H9 (cell line): ENCODE data around the gene CARM1. TPM values are rescaled to one million over a fixed set of nuclear protein-coding genes. Genes with fewer than 3 reads are reported as not detected.

ENCODE experiments used
- DNase-seq: peaks from one replicate; pipeline ENCODE4 v3.0.0-alpha.2; 2017
- H2AFZ ChIP-seq: one replicate; pipeline ENCODE4 v1.6.1; 2013; ENCODE audit warnings: mild to moderate bottlenecking, low read length, control low read depth, moderate library complexity
- H2AK5ac ChIP-seq: 2 replicates; pipeline ENCODE4 v1.6.1; 2013; ENCODE audit warnings: low read length, control low read depth, mixed read lengths; ENCODE audit not compliant: insufficient read length
- H2BK120ac ChIP-seq: one replicate; pipeline ENCODE4 v1.6.1; 2013; ENCODE audit warnings: low read depth, mild to moderate bottlenecking, low read length, control low read depth, inconsistent platforms; ENCODE audit not compliant: poor library complexity, severe bottlenecking
- H2BK12ac ChIP-seq: 2 replicates; pipeline ENCODE4 v1.6.1; 2013; ENCODE audit warnings: low read length, control low read depth, mixed read lengths, low read depth; ENCODE audit not compliant: insufficient read length
- H2BK15ac ChIP-seq: 2 replicates; pipeline ENCODE4 v1.6.1; 2013; ENCODE audit warnings: low read depth, low read length, control low read depth
- H2BK20ac ChIP-seq: one replicate; pipeline ENCODE4 v1.6.1; 2013; ENCODE audit warnings: low read depth, mild to moderate bottlenecking, low read length, control low read depth, inconsistent platforms; ENCODE audit not compliant: poor library complexity, severe bottlenecking
- H2BK5ac ChIP-seq: 2 replicates; pipeline ENCODE4 v1.6.1; 2013; ENCODE audit warnings: low read length, control low read depth, mixed read lengths; ENCODE audit not compliant: insufficient read length
- H3K14ac ChIP-seq: 2 replicates; pipeline ENCODE4 v1.6.1; 2013; ENCODE audit warnings: low read length, control low read depth; ENCODE audit not compliant: insufficient read depth
- H3K18ac ChIP-seq: 2 replicates; pipeline ENCODE4 v1.6.1; 2013; ENCODE audit warnings: low read depth, mild to moderate bottlenecking, mixed read lengths, low read length, control low read depth; ENCODE audit not compliant: insufficient read length
- H3K23ac ChIP-seq: 2 replicates; pipeline ENCODE4 v1.6.1; 2013; ENCODE audit warnings: low read length, control low read depth, mixed read lengths, low read depth; ENCODE audit not compliant: insufficient read length
- H3K23me2 ChIP-seq: 2 replicates; pipeline ENCODE4 v1.6.1; 2013; ENCODE audit warnings: low read depth, mild to moderate bottlenecking, mixed read lengths, low read length, control low read depth; ENCODE audit not compliant: insufficient read length, poor library complexity, severe bottlenecking
- H3K27ac ChIP-seq: 2 replicates; pipeline ENCODE4 v1.5.1; 2013; ENCODE audit warnings: low read length, control low read depth, mixed read lengths, low read depth; ENCODE audit not compliant: insufficient read length
- H3K27me3 ChIP-seq: 2 replicates; pipeline ENCODE4 v1.6.1; 2013; ENCODE audit warnings: low read length, control low read depth, inconsistent platforms; ENCODE audit not compliant: insufficient read depth
- H3K4ac ChIP-seq: 2 replicates; pipeline ENCODE4 v1.6.1; 2013; ENCODE audit warnings: low read depth, mild to moderate bottlenecking, control low read depth, inconsistent platforms, low read length, moderate library complexity
- H3K4me1 ChIP-seq: 2 replicates; pipeline ENCODE4 v1.6.1; 2013; ENCODE audit warnings: low read length, control low read depth, inconsistent platforms; ENCODE audit not compliant: insufficient read depth
- H3K4me2 ChIP-seq: 2 replicates; pipeline ENCODE4 v1.6.1; 2013; ENCODE audit warnings: low read length, control low read depth, mixed read lengths; ENCODE audit not compliant: insufficient read length, insufficient read depth
- H3K56ac ChIP-seq: 2 replicates; pipeline ENCODE4 v1.6.1; 2013; ENCODE audit warnings: low read depth, mild to moderate bottlenecking, mixed read lengths, low read length, control low read depth; ENCODE audit not compliant: insufficient read length
- H3K79me1 ChIP-seq: 2 replicates; pipeline ENCODE4 v1.6.1; 2013; ENCODE audit warnings: low read depth, mild to moderate bottlenecking, moderate library complexity, low read length, control low read depth, inconsistent platforms; ENCODE audit not compliant: insufficient read depth, poor library complexity, severe bottlenecking
- H3K79me2 ChIP-seq: 2 replicates; pipeline ENCODE4 v1.6.1; 2013; ENCODE audit warnings: low read length, control low read depth, inconsistent platforms; ENCODE audit not compliant: insufficient read depth
- H3K9ac ChIP-seq: 2 replicates; pipeline ENCODE4 v1.6.1; 2013; ENCODE audit warnings: low read length, control low read depth, mixed read lengths; ENCODE audit not compliant: insufficient read length; ENCODE audit errors: extremely low read depth
- H3K9me3 ChIP-seq: one replicate; pipeline ENCODE4 v1.6.1; 2013; ENCODE audit warnings: low read depth, low read length, inconsistent platforms; ENCODE audit not compliant: control insufficient read depth
- H3T11ph ChIP-seq: one replicate; pipeline ENCODE4 v1.6.1; 2013; ENCODE audit warnings: mild to moderate bottlenecking, low read length, control low read depth, inconsistent platforms
- H4K20me1 ChIP-seq: one replicate; pipeline ENCODE4 v1.6.1; 2013; ENCODE audit not compliant: control insufficient read depth, insufficient read length, insufficient read depth
- H4K5ac ChIP-seq: 2 replicates; pipeline ENCODE4 v1.6.1; 2013; ENCODE audit warnings: low read depth, mild to moderate bottlenecking, mixed read lengths, low read length, control low read depth; ENCODE audit not compliant: insufficient read length
- H4K8ac ChIP-seq: replicated peaks from 2 replicates; pipeline ENCODE4 v1.6.1; 2013; ENCODE audit warnings: low read length, control low read depth, mixed read lengths, low read depth; ENCODE audit not compliant: insufficient read length
- H4K91ac ChIP-seq: 2 replicates; pipeline ENCODE4 v1.6.1; 2013; ENCODE audit warnings: low read depth, mild to moderate bottlenecking, moderate library complexity, mixed read lengths, low read length, control low read depth; ENCODE audit not compliant: insufficient read length
- H3K27ac Mint-ChIP-seq, 3 experiments: 2 replicates in 2 of 3; 3 replicates in 1 of 3; pipeline ENCODE4 v1.8.0; 2020 to 2021; ENCODE audit warnings: mixed read lengths in 3 of 3, mild to moderate bottlenecking in 1 of 3, moderate library complexity in 1 of 3
- H3K27me3 Mint-ChIP-seq: 2 replicates; pipeline ENCODE4 v1.8.0; 2021; ENCODE audit warnings: low read depth, mild to moderate bottlenecking, moderate library complexity, mixed read lengths
- H3K36me3 Mint-ChIP-seq, 3 experiments: 2 replicates in 2 of 3; 3 replicates in 1 of 3; pipeline ENCODE4 v1.8.0; 2020 to 2021; ENCODE audit warnings: low read depth in 3 of 3, mixed read lengths in 3 of 3; ENCODE audit not compliant: insufficient read depth in 1 of 3
- H3K4me1 Mint-ChIP-seq, 2 experiments: 2 replicates each; pipeline ENCODE4 v1.8.0; 2020; ENCODE audit warnings: mixed read lengths in 2 of 2
- H3K4me3 Mint-ChIP-seq, 2 experiments: 2 replicates in 1 of 2; 3 replicates in 1 of 2; pipeline ENCODE4 v1.8.0; 2020 to 2021; ENCODE audit warnings: mild to moderate bottlenecking in 2 of 2, mixed read lengths in 2 of 2, moderate library complexity in 1 of 2
- H3K9me3 Mint-ChIP-seq, 2 experiments: 2 replicates in 1 of 2; 3 replicates in 1 of 2; pipeline ENCODE4 v1.8.0; 2020; ENCODE audit warnings: mild to moderate bottlenecking in 2 of 2, mixed read lengths in 2 of 2, moderate library complexity in 1 of 2
- CTCF ChIP-seq: fragments of 200-600 bp; sonication (generic); conservative IDR thresholded peaks from 3 replicates; pipeline ENCODE4 v1.8.0; 2021; ENCODE audit warnings: antibody characterized with exemption, mild to moderate bottlenecking
- WGBS: extraction: QIAGEN DNeasy Blood & Tissue Kit; methylation state at CpG from one replicate; pipeline ENCODE4 v1.1.7; 2013; ENCODE audit warnings: missing lambda C conversion rate, low lambda C conversion rate, mixed read lengths; ENCODE audit not compliant: insufficient read length; ENCODE audit errors: extremely low coverage; 5-methylcytosine and 5-hydroxymethylcytosine counted together
- total RNA-seq: library from RNA; stranded (reverse); gene quantifications from 2 replicates; pipeline ENCODE4 v1.2.1, GENCODE V29; 2021

CARM1 gene
- total RNA-seq, 1 experiment from 2014 or later, result 111 TPM

DNA sequence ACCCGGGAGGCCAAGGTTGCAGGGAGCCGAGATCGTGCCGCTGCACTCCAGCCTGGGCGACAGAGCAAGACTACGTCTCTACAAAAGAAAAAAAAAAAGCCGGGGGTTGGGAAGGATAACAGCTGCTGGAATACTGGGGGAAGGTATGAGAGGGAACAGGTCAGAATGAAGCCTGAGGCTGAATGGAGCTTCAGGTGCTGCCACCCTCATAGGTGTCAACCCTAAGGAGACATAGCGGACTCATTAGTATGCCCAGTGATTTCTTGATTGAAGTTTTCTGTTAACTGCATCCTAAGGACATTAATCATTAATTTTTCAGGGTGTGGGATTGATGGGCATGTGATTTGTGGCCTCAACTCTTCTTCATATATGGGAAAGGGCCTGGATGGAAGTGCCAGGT, 95.5 kb downstream of the CARM1 start:
- no peak overlapping the region for H3K27ac ChIP-seq
- peaks cover 42 to 50% of the 10 kb centered on the region in 2 experiments for H3K4me1 Mint-ChIP-seq
- peak overlapping the region in 1 of 2 experiments; percentile 40; a peak in 1 of 5 replicates for H3K4me3 Mint-ChIP-seq

More for the DNA sequence above, 95.5 kb downstream of the CARM1 start:
- Histone ChIP-seq H3K4me1 (no peaks in the 10 kb centered on the region; the same call in 1 of the 2 replicates), H3K79me2 (peaks cover 74% of the 10 kb centered on the region), H3K23ac (no peak overlapping the region), H3K18ac (no peak overlapping the region), H4K20me1 (peaks cover 6% of the 10 kb centered on the region), H3K56ac (no peak overlapping the region), H3K4ac (no peak overlapping the region), H2BK5ac (no peak overlapping the region), H3K9ac (no peak overlapping the region), H3T11ph (no peak overlapping the region), H2BK12ac (no peak overlapping the region), H2BK20ac (no peak overlapping the region), H4K8ac (no peak overlapping the region), H2BK15ac (no peak overlapping the region), H3K79me1 (peaks cover 5% of the 10 kb centered on the region), H3K23me2 (peaks cover 6% of the 10 kb centered on the region), H4K5ac (no peak overlapping the region), H3K4me2 (no peak overlapping the region), H2AFZ (no peak overlapping the region), H2AK5ac (no peak overlapping the region), H3K14ac (no peak overlapping the region), H3K27me3 (no peaks in the 10 kb centered on the region), H3K9me3 (no peaks in the 10 kb centered on the region), H2BK120ac (no peak overlapping the region), H4K91ac (no peak overlapping the region)
- WGBS, result no CpG with 5 or more reads among the region's 8 CpGs
- no peak for TF ChIP-seq CTCF
- no peak for DNase-seq
- Mint-ChIP-seq H3K27ac (peak overlapping the region in 2 of 3 experiments; percentile 43 to 44; a peak in 4 of 7 replicates), H3K27me3 (no peaks in the 10 kb centered on the region), H3K9me3 (no peaks in the 10 kb centered on the region), H3K36me3 (peaks cover 10 to 27% (median 17%) of the 10 kb centered on the region in 3 experiments; a peak in 5 of 7 replicates)
